WTC11 (cell line): ENCODE results near the gene GATAD2A. TPM values are rescaled to one million over a fixed set of nuclear protein-coding genes. Genes with fewer than 3 reads are reported as not detected.

Experiments
- ATAC-seq: fragments of 200-7000 bp; cut with Tn5 transposase; 2 replicates; pipeline ENCODE4 v1.10.0; 2021; ENCODE audit warnings: mild to moderate bottlenecking, moderate library complexity
- CTCF ChIA-PET: fragments of 300-600 bp; sonication (Branson Sonifier 250); formaldehyde crosslinking; loops from one replicate; lab custom pipeline; 2021; ENCODE audit warnings: antibody characterized with exemption; lab: Charles Lee
- POLR2A ChIA-PET: fragments of 350-600 bp; sonication (Branson Sonifier 250); formaldehyde crosslinking; loops from one replicate; lab custom pipeline; 2021; ENCODE audit warnings: antibody characterized with exemption; lab: Charles Lee
- DNase-seq: peaks from one replicate; pipeline ENCODE4 v3.0.0; 2021; ENCODE audit warnings: low spot score
- H3K27ac Mint-ChIP-seq: 2 replicates; pipeline ENCODE4 v1.8.0; 2021; ENCODE audit warnings: mixed read lengths
- H3K27me3 Mint-ChIP-seq: 2 replicates; pipeline ENCODE4 v1.8.0; 2021; ENCODE audit warnings: low read depth, mild to moderate bottlenecking, moderate library complexity, mixed read lengths
- H3K36me3 Mint-ChIP-seq: 2 replicates; pipeline ENCODE4 v1.8.0; 2021; ENCODE audit warnings: mixed read lengths
- H3K4me1 Mint-ChIP-seq: 2 replicates; pipeline ENCODE4 v1.8.0; 2022; ENCODE audit warnings: mixed read lengths
- H3K4me3 Mint-ChIP-seq: 2 replicates; pipeline ENCODE4 v1.8.0; 2021; ENCODE audit warnings: mild to moderate bottlenecking, moderate library complexity, mixed read lengths
- H3K9me3 Mint-ChIP-seq: 2 replicates; pipeline ENCODE4 v1.8.0; 2021; ENCODE audit warnings: mixed read lengths
- ARID4B ChIP-seq: sonication (generic); formaldehyde crosslinking; IDR thresholded peaks from 2 replicates; pipeline ENCODE4 v1.8.0; 2023; ENCODE audit warnings: missing genetic modification reagents, mild to moderate bottlenecking, borderline replicate concordance
- ERG ChIP-seq: fragments of 250-450 bp; sonication (Bioruptor Pico); IDR thresholded peaks from 2 replicates; pipeline ENCODE4 v1.8.0; 2021; ENCODE audit warnings: mild to moderate bottlenecking
- ESRRA ChIP-seq: sonication (generic); formaldehyde crosslinking; IDR thresholded peaks from 2 replicates; pipeline ENCODE4 v1.8.1; 2022; ENCODE audit warnings: mild to moderate bottlenecking, missing genetic modification reagents, borderline replicate concordance
- ETV6 ChIP-seq: sonication (generic); formaldehyde crosslinking; IDR thresholded peaks from 2 replicates; pipeline ENCODE4 v1.8.1; 2022; ENCODE audit warnings: mild to moderate bottlenecking, missing genetic modification reagents
- GRHL2 ChIP-seq: fragments of 250-450 bp; sonication (Bioruptor Pico); IDR thresholded peaks from 2 replicates; pipeline ENCODE4 v1.8.0; 2022; ENCODE audit warnings: mild to moderate bottlenecking, moderate library complexity; ENCODE audit not compliant: insufficient replicate concordance, severe bottlenecking
- HMGA2 ChIP-seq: fragments of 250-450 bp; sonication (Bioruptor Pico); IDR thresholded peaks from 2 replicates; pipeline ENCODE4 v1.4.0; 2021; ENCODE audit warnings: mild to moderate bottlenecking, moderate library complexity
- JAZF1 ChIP-seq: fragments of 250-450 bp; sonication (Bioruptor Pico); IDR thresholded peaks from 2 replicates; pipeline ENCODE4 v1.9.0; 2021; ENCODE audit warnings: moderate library complexity, mild to moderate bottlenecking, inconsistent platforms
- JUN ChIP-seq: sonication (generic); formaldehyde crosslinking; IDR thresholded peaks from 2 replicates; pipeline ENCODE4 v1.8.0; 2023; ENCODE audit warnings: mild to moderate bottlenecking, missing genetic modification reagents
- MXD4 ChIP-seq: fragments of 250-450 bp; sonication (Bioruptor Pico); IDR thresholded peaks from 2 replicates; pipeline ENCODE4 v1.8.0; 2021; ENCODE audit warnings: mild to moderate bottlenecking, moderate library complexity, borderline replicate concordance
- MYBL2 ChIP-seq: sonication (generic); formaldehyde crosslinking; IDR thresholded peaks from 2 replicates; pipeline ENCODE4 v1.8.1; 2023; ENCODE audit warnings: mild to moderate bottlenecking, moderate library complexity, missing genetic modification reagents
- NFYB ChIP-seq: sonication (generic); formaldehyde crosslinking; conservative IDR thresholded peaks from 2 replicates; pipeline ENCODE4 v1.8.0; 2022; ENCODE audit warnings: low read depth, missing genetic modification reagents
- NR1H2 ChIP-seq: sonication (generic); formaldehyde crosslinking; IDR thresholded peaks from 2 replicates; pipeline ENCODE4 v1.9.0; 2021; ENCODE audit warnings: mild to moderate bottlenecking, moderate library complexity, missing genetic modification reagents
- PRDM15 ChIP-seq: sonication (generic); formaldehyde crosslinking; IDR thresholded peaks from 2 replicates; pipeline ENCODE4 v1.8.0; 2022; ENCODE audit warnings: missing genetic modification reagents
- ZNF121 ChIP-seq: sonication (generic); formaldehyde crosslinking; IDR thresholded peaks from 2 replicates; pipeline ENCODE4 v1.8.0; 2023; ENCODE audit warnings: missing genetic modification reagents
- ZNF219 ChIP-seq: sonication (generic); formaldehyde crosslinking; IDR thresholded peaks from 2 replicates; pipeline ENCODE4 v1.8.0; 2023; ENCODE audit warnings: missing genetic modification reagents, mild to moderate bottlenecking, borderline replicate concordance
- ZNF396 ChIP-seq: fragments of 250-450 bp; sonication (Bioruptor Pico); IDR thresholded peaks from 2 replicates; pipeline ENCODE4 v1.8.0; 2021; ENCODE audit warnings: mild to moderate bottlenecking, moderate library complexity, borderline replicate concordance
- total RNA-seq: library from RNA; stranded (reverse); gene quantifications from 3 replicates; pipeline ENCODE4 v1.2.3, GENCODE V29; 2021
- TF ChIP-seq, protein P1 (sequence below): fragments of 250-450 bp; sonication (Bioruptor Pico); IDR thresholded peaks from 2 replicates; pipeline ENCODE4 v1.9.0; 2021; ENCODE audit warnings: mild to moderate bottlenecking, borderline replicate concordance
- TF ChIP-seq, protein P2 (sequence below): sonication (generic); formaldehyde crosslinking; IDR thresholded peaks from 2 replicates; pipeline ENCODE4 v1.8.0; 2023; ENCODE audit warnings: missing genetic modification reagents
- TF ChIP-seq, protein P3 (sequence below): sonication (generic); formaldehyde crosslinking; IDR thresholded peaks from 2 replicates; pipeline ENCODE4 v1.8.0; 2022; ENCODE audit warnings: mild to moderate bottlenecking, missing genetic modification reagents

The GATAD2A gene
- total RNA-seq, 1 experiment from 2014 or later = 209 TPM

GRCh38 chr19:19385896-19386869, 19.3 kb upstream of the GATAD2A start (continued):
- 0 out of 2 replicates have a peak, but pooled peaks have one; percentile 5 for TF ChIP-seq ARID4B
- TF ChIP-seq, protein P1, sequence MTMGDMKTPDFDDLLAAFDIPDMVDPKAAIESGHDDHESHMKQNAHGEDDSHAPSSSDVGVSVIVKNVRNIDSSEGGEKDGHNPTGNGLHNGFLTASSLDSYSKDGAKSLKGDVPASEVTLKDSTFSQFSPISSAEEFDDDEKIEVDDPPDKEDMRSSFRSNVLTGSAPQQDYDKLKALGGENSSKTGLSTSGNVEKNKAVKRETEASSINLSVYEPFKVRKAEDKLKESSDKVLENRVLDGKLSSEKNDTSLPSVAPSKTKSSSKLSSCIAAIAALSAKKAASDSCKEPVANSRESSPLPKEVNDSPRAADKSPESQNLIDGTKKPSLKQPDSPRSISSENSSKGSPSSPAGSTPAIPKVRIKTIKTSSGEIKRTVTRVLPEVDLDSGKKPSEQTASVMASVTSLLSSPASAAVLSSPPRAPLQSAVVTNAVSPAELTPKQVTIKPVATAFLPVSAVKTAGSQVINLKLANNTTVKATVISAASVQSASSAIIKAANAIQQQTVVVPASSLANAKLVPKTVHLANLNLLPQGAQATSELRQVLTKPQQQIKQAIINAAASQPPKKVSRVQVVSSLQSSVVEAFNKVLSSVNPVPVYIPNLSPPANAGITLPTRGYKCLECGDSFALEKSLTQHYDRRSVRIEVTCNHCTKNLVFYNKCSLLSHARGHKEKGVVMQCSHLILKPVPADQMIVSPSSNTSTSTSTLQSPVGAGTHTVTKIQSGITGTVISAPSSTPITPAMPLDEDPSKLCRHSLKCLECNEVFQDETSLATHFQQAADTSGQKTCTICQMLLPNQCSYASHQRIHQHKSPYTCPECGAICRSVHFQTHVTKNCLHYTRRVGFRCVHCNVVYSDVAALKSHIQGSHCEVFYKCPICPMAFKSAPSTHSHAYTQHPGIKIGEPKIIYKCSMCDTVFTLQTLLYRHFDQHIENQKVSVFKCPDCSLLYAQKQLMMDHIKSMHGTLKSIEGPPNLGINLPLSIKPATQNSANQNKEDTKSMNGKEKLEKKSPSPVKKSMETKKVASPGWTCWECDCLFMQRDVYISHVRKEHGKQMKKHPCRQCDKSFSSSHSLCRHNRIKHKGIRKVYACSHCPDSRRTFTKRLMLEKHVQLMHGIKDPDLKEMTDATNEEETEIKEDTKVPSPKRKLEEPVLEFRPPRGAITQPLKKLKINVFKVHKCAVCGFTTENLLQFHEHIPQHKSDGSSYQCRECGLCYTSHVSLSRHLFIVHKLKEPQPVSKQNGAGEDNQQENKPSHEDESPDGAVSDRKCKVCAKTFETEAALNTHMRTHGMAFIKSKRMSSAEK (CRISPR knock-in tag) = no peak

DNA sequence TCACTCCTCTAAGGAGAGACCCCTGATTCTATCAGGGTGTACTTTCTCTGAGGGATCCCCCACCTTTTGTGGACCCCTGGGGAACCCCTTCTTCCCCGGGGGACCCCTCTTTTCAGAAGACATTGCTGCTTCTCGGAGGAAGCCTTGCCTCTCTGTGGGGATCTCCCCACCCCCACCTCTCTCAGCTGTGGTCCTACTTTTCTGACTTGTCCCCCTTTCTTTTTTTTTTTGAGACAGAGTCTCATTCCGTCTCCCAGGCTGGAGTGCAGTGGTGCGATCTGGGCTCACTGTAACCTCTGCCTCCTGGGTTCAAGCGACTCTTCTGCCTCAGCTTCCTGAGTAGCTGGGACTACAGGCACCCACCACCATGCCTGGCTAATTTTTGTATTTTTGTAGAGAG, 18.4 kb upstream of the GATAD2A start:
- ATAC-seq (no peak), DNase-seq (no peak)
- Mint-ChIP-seq H3K4me3 (peak overlapping the region; percentile 83), H3K27ac (no peak overlapping the region), H3K27me3 (peaks cover 9% of the 10 kb centered on the region), H3K36me3 (0 out of 2 replicates have a peak, but pooled peaks cover 3% of the 10 kb centered on the region), H3K9me3 (no peaks in the 10 kb centered on the region), H3K4me1 (peaks cover 37% of the 10 kb centered on the region)
- ChIA-PET CTCF (interaction anchor here (0.6 to 0.7 kb wide), 2 partner anchors 95 to 282 kb away, joined by 3 read pairs; no protein-coding TSS in a partner anchor), POLR2A (no interaction called here)
- TF ChIP-seq GRHL2 (CRISPR knock-in tag) (no peak), ESRRA (CRISPR knock-in tag) (no peak), NFYB (CRISPR knock-in tag) (no peak), JAZF1 (CRISPR knock-in tag) (no peak), PRDM15 (no peak), ZNF219 (CRISPR knock-in tag) (no peak), NR1H2 (no peak), MYBL2 (CRISPR knock-in tag) (no peak), ZNF396 (CRISPR knock-in tag) (no peak), ZNF121 (CRISPR knock-in tag) (no peak), ERG (CRISPR knock-in tag) (no peak), HMGA2 (CRISPR knock-in tag) (no peak), ETV6 (CRISPR knock-in tag) (no peak), MXD4 (CRISPR knock-in tag) (no peak), JUN (CRISPR knock-in tag) (no peak)
- TF ChIP-seq, protein P2, sequence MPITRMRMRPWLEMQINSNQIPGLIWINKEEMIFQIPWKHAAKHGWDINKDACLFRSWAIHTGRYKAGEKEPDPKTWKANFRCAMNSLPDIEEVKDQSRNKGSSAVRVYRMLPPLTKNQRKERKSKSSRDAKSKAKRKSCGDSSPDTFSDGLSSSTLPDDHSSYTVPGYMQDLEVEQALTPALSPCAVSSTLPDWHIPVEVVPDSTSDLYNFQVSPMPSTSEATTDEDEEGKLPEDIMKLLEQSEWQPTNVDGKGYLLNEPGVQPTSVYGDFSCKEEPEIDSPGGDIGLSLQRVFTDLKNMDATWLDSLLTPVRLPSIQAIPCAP (CRISPR knock-in tag) = no peak
- TF ChIP-seq, protein P3, sequence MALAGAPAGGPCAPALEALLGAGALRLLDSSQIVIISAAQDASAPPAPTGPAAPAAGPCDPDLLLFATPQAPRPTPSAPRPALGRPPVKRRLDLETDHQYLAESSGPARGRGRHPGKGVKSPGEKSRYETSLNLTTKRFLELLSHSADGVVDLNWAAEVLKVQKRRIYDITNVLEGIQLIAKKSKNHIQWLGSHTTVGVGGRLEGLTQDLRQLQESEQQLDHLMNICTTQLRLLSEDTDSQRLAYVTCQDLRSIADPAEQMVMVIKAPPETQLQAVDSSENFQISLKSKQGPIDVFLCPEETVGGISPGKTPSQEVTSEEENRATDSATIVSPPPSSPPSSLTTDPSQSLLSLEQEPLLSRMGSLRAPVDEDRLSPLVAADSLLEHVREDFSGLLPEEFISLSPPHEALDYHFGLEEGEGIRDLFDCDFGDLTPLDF = no peak
